GM19467 (cell line): Measurements from ENCODE around the gene WDFY2.

Source experiments
- ATAC-seq: cut with Tn5 transposase; IDR thresholded peaks from one replicate; pipeline ENCODE4 v1.9.1; 2021; ENCODE audit warnings: mild to moderate bottlenecking, moderate library complexity; ENCODE audit not compliant: unreplicated experiment

Gene WDFY2

DNA sequence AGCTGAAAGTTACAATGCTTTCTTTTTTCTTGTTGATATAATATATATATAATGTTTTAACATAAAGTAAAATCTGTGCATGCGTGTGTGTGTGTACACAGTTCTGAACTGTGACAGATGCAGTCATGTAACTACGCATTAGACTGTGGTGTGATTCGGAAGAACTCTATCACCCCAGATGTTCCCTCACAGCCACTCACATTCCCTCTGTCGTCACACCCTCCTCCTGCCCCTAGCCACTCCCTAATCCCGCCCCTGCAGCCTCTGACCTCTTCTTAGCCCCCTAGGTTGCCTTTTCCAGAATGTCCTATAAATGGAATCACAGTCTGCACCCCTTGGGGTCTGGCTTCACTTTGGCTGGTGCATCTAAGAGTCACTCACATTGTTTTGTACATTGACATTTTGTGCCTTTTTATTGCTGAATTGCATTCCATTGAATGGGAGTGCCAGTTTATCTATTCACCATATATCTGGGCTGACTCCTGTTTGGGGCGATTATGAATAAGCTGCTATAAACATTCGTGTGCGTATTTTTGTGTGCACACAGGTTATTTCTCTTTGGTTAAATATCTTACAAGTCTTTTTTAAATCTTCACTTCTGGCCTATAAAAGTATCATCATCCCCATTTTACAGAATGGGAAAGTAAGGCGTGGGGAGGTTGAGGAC, 199.3 kb downstream of the WDFY2 start:
- ATAC-seq, result no peak

DNA sequence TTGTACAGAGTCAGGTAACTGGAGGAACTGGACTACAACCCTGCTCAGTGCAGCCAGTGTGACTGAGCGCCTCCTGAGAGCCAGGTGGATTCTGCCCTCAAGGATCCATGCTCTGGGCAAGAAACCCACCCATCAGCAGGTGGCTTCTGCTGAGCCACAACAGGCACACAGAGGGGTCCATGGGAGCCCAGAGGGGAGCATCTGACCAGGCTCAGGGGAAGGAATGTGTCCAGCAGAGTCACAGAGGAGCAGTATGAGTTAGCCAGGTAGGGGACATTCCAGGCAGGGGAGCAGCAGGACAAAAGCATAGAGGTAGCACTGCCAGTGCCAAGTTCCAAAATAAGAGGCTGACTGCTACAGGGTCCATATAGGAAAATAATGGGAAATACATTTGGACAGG, 199.8 kb downstream of the WDFY2 start:
- no peak for ATAC-seq

DNA sequence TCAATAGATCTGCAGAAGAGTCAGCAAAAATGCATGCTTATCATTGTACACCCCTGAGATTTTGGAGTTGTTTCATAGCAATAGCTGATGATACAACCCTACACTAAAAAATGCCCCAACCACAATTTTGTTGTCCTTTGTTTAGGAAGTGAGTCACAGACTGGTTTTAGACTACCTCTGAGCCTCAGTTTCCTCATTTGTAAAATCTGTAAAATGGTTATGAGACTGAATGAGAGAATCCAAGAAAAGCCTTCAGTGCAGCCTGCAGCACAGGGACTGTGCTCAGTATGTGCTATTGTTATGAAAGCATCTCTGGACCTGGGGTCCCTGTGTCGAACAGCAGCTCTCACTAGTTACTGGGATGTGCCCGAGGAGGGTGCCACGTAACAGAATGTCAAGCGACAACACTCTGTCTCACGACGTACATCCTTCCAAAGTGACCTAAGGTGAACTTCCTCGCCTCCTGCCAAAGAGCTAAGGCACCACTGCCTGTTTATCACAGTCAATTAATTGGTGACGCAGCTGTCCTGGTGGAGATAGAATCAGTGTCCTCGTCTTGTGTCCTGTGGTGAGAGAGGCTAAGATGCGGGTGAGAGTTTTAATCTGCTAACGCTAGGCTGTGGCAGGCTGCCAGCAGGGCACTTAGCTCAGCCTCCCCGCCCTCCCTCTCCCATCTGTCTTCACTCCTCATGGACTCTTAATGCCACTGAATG, 201.6 kb downstream of the WDFY2 start:
- no peak for ATAC-seq

DNA sequence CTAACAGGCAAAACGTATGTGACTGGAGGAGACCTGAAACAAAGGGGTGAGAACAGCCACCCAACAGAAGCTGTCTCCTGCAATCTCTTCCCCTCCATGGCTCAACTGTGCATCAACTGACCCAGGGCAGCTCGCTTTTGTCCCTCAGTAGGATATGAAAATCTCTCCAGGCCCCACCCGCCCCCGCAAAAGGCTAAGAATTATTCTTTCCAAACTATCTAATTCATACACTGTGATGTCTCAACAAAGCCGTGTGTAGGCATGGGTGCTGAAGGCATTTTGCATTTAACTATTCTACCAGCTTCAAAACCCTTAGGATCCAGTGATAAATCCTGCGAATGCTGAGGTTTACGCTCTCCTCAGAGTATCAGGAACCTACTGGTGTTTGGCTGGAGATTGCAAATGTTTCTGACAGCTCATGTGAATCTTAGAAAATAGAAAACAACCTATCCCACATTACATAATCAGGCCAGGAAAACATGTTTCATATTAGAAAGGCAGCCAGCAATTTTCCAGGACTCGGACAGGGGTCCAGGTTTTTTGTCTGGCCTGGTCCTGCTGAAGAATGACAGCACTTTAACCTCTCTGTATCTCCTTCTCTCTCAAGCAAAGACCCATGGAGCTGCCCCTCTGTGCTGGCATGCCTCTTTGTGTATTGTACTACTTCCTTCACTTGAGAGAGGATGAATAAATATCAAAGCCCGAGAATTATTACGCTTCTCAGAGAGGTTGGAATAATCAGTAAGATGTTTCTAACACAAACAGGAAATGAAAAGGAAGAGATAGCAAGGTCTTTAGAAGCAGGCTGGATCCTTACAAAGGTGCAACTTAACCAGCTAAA, 202.4 kb downstream of the WDFY2 start:
- no peak for ATAC-seq

DNA sequence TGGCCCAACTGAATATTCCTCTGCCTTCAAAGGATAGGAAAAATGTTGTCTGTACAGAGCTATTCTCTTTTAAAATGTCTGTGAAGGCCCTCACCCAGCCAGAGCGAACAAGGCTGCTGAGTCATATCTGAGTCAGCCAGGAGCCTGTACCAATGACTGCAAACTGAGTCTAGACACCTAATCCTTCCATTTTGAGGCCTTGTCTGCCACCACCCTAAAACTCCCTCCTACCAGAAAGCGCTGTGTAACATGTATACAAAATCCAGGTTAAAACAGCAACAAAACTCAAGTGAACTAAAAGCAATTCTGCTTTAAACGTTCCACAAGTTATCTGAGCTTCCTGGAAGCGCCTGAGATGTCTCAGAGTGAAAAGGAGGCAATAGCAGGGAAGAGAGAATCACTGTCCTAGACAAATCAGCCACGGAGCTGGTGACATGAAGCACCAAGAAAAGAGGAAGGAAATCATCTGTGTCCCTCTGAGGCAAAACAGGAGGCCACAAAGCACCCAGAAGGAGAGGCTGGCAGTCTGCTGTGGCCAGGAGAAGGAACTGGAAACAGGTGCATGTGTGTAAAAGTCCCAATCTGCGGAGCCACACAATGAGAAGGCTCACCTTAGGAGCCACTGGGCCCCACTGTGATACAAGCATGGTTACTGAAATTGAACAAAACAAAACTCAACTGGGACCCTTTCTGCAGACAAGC, 209.5 kb downstream of the WDFY2 start:
- ATAC-seq, result peak; percentile 47

DNA sequence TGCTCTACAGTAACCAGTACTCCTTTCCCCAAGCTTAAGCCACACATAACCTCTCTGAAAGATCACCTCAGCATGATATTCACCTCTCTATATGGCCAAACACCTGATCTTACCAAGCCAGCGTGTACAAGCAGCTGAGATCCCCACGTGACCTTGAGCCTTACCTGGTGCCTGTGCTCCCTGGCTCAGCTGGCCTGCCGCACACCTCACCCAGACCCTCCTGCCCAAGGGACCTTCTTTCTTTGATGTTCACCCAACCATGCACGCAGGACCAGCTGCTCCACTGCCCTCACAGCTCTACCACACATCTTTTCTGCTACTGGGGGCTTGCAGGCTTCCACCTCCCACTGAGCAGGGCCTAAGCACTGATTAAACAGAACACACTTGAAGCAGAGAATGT, 210.7 kb downstream of the WDFY2 start:
- ATAC-seq, result no peak

DNA sequence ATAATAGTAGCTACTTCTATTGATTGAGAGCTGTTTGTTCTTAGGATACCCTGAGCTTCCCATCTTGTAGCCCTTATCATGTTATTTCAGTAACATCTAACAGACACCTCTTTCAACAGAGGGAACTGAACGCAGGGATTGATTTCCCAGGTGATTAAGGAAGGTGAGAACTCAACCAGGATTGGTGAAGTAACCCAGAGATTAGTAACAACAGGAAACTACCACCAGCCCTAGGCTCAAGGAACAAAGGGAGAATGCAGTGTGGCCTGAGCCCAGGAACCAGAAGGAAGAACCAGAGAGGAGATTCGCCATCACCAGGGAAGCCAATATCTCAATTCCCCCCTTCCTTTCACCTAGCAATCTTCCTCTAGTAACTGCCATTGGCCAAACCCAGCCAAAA, 211.2 kb downstream of the WDFY2 start:
- ATAC-seq, result no peak

DNA sequence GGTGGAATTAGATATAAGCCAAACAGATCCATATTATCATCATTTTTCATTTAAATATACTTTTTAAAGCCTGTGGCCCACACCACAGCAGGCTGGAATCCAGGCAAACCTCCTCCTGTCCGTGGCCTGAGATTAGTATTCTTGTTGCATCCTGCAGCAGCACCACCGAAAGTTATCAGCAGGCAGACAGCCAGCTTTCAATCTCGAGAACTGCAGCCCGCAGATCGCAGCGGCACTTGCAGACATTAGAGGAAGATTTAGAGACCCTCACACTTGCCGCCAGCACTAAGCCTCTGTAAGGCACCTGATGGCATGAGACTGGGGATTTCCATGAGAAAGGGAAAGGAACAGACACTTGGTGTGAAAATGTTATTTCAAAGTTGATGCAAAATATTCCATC, 212.3 kb downstream of the WDFY2 start:
- ATAC-seq, result no peak

DNA sequence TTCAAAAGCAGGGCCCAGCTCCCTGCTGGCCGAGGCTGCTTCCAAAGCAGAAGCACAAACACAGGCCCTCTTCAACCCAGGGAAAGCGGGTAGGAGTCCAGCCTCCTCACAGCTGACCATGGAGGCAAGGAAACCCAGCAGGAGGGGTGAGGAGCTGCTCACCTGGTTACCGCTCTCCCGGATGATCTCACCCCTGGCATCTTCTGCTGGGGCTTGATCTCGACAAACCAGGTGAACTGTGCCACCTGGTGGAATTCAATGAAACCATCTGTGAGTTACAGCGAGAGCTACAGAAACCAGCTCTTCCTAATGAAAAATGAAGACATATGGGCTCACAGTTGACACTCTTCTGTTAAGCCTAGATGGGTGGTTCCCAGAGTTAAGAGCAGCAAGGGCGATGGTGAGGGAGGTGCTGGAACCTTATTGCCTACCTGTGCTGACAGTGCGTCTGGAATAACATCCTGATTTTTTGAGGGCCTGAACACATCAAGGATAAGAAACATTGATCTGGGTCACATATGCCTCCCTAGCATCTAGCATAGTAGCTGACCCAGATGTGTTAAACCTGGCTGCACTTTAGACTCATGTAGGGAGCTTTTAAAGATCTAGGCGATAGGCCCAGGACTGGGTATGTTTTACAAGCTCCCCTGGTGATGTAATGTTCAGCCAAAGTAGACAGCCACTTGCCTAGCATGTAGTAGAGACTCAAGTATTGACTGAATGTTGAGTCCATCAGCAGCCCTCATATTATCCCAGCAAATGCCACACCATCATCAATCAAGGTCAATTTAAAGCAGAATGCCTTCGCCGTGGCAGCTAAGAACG, 213.6 kb downstream of the WDFY2 start:
- ATAC-seq, result peak; percentile 40

DNA sequence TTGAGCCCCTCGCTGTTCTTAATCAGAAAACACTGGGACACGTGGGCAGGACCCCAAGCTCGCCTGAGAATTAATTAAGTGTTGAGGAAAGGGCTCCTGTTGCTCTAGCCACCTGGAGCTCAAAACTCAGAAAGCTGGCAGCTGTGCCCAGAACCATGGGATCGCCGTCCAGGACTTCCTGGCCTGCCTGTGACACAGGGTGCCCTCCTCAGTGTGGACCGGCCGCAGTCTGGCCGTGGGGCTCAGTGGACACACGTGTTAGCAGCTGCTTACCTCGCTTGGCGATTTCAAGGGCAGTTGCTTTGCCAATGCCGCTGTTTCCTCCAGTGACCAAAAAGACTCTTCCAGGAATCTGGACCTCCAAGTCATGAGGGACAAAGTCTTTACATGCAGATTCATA, 215.0 kb downstream of the WDFY2 start:
- no peak for ATAC-seq

DNA sequence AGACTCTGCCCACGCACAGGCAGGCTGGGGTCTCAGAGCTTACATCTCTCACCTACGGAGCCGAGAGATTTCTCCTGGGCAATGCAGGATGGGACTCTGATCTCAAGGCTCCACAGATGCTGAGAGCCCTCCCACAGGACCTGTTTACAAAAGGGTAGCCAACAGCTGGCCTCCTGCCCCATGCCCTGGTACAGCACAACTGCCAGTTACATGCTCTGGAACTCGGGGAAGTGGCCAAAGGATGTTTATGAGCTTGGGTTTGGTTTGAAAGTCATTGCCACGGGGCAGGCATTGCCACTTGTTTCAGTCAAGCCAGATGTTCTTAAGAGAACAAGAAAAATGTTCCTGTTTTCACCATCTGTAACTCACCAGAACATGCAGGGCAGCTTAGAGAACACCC, 216.2 kb downstream of the WDFY2 start:
- ATAC-seq, result no peak

DNA sequence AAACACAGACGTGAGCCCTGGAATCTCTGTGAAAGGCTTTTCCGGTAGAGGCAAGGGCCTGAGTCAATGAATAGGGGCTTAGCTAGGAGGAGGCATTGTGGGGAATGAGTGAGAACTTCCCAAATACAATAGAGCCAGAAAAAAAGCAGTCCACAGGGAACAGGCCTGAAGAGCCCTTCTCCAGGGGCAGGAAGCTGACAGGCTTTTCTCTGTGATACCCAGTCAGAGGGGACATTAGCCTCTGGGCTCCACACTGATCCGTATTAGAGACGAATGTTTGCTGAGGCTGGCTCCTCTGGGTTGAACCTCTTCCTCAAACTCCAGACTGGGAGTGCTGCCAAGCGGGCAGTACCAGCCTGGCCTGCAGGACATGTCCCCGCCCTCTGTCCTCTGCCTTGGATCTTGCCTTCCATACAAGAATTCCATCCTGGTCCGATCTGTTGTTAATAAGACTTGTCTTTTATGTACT, 217.4 kb downstream of the WDFY2 start:
- no peak for ATAC-seq

DNA sequence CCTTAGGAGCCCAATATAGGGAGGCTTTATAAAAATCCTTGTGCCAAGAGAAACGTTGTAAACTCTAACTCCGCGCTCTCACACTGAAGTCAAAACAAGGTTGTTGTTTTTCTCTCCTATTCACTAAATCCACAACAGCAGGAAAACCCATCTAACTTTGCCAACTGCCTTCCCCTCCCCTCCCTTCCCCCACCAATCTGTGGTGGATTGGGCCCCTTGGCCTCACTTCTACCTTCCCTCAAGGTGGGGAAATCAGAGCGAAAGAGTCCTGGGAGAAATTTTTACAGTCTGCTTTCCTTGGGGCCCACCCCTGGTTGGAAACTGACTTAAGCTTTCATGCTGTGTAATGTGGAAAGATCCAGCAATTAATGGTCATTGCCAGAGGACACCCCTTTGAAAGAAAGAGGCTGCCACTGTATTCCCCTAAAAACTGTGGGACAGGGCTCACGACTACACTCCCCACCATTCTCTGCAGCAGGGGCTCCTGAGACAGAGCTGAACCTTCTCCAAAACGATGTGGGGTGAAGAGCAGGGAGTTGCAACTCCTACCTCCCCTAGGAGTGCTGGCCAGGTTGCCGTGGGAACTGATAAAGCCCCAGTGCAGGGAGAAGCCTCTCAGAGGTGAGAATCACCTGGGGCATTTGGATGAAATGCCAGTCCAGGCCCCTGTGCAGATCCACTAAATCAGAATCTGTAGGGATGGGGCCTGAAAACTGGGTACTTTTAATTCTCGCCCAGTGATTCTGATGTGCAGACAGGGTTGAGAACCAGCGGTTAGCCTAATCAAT, 218.6 kb downstream of the WDFY2 start:
- no peak for ATAC-seq

DNA sequence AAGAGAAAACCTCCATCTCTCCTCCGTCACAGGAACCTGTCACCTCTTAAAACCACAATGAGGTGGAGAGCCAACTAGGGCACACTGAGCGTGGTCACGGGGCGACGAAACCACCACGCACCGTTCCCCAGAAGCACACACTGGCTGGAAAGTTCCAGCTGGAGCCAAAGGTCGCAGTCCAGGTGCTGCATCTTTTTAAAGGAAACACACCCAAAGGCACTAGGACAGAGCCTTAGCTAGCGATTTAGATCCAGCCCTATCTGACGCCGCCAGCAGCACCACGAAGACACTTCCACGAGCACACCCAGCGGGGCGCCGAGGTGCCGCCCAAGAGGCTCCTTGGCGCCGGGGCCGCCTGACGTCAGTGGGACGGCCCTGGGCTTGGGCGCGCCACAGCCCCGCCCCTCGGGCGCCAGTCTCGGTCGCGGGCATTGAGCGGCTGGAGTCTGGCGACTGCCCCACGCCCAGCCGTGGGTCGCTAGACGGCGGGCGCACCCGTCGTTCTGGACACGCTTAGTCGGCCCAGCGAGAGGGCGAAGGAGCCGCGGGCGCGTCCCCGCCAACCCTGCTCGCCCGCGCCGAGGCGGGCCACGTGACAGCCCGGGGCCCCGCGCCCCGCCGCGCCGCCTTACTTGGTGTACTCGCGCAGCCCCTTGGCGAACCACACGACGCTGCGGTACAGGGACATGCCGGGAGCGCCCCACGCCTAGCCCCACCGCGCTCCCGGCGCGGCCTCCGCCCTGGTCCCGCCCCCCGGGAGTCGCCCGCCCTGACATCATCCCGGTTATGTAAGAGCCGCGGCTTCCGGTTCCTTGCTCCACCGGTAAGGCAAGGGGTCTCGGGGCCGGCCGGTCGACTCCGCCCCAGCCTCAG, 219.4 kb downstream of the WDFY2 start, which contains the start of gene DHRS12:
Gene DHRS12, minus strand, starts transcription at position 742 of the 873 bp plus-strand sequence. CDS start 4,504 bp downstream, outside the sequence.
- ATAC-seq, result peak; percentile 81

DNA sequence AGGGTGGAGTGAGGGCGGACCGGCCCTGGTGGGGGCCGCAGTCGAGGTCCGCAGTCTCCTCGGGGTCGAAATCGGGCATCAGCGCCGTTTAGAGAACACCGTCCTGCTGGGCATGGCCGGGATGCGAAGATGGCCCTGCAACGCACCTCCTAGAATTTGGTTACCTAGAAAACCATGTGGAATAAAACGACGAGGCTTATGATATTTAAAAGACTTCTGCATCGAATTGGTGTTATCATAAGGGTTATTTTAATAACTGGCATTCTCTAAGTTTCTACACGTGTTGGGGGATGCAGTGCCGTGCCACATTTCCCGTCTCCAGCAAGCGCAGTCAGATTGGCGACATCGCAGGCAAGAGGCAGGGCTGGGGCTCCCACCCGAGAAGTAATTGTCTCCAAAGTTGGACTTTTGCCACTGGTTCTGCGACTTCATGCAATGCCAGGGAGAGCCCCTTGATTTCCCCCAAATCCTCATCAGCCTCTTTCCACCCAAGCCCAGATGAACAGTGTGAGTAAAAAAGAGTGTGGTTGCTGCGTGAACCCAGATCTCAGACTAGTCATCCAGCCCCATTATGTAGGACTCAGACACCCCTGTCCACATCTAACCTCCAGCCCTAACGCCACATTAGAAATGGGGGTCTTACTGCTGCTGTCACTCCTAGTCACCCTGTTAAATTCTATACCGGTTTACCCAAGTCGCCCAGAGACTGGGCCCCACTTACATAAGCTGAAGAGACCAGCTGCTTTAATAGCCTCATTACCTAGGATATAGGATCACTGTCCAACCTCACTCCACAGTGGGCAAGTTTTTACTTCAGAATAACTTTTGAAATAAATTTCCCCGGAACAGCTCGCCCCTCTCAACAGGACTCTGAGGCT, 220.3 kb downstream of the WDFY2 start:
- no peak for ATAC-seq

DNA sequence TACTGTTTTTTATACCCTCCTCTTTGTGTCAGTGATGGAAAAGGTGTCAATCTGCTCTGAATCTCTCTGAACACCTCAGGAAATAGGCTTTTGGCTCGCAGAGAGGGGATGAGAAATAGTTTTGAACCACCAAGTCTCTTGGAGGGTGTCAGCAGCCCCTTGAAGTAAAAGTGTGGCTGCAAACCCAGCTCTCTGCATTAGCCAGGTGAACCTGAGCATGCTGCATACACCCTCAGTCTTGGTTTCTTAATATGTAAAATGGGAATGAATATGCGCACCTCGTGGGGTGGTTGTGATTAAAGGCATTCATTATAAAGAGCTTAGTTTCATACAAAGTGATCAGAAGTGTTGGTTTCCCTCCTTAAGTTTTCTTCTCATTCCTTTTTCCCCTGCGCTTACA, 221.1 kb downstream of the WDFY2 start:
- ATAC-seq, result no peak

DNA sequence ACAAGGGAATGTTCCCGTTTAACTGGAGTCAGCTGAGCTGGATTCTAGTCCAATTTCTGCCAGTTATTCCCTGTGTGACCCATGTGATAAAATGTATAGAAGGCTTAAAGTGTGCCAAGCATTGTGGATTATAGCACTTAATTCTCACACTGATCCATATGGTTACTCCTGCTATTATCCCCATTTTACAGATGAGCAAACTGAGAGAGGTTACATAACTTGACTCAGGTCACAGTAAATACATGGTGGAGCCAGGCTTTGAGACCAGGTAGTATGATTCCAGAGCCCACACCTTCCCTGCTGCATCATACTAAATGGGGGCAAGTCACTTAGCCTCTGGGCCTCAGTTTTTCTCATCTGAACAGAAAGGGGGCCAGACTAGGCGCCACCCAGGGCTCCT, 221.7 kb downstream of the WDFY2 start:
- ATAC-seq, result no peak
